ENCODE data around the gene RFX4. TPM values are rescaled to one million over a fixed set of nuclear protein-coding genes. Genes with fewer than 3 reads are reported as not detected.

RFX4 gene
- total RNA-seq, 1 experiment from 2014 or later: not detected

DNA sequence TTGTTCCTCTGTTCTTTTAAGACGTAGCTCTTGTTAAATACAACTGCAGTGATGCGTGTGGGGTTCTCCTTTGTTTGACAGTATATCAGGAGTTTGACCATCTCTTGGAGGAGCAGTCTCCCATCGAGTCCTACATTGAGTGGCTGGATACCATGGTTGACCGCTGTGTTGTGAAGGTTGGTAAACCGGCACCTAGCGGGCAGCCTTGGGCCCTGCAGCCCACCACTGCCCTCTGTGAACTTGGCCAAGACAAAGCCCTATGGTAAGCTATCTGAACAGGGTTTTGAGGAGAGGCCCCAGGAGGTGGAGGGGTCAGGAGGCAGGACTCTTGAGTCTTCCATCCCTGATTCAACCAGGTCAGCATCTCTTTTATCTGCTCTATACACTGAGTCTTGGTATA lies 137.1 kb downstream of the RFX4 start:
- TF ChIP-seq CTCF (IDR thresholded peaks at IDR 0.05 in 2 of 3, conservative IDR thresholded peaks at IDR 0.05 in 1 of 3; ENCODE audit: borderline replicate concordance in 1 of 3, insufficient read depth in 1 of 3, low read depth in 2 of 3, low read length in 2 of 3) (no peak), CBX3 (IDR thresholded peaks at IDR 0.05; ENCODE audit: low read depth) (no peak), POLR2A (IDR thresholded peaks at IDR 0.05; ENCODE audit: borderline replicate concordance, extremely low read depth, insufficient read depth, insufficient read length) (no peak), EGR1 (IDR thresholded peaks at IDR 0.05; ENCODE audit: low read depth) (no peak), SRF (IDR thresholded peaks at IDR 0.05; ENCODE audit: low read depth) (no peak)
- Histone ChIP-seq H3K9me2 (ENCODE audit: insufficient read depth) (no peaks in the 10 kb centered on the region), H3K9me3 (ENCODE audit: control insufficient read depth in 1 of 2, insufficient read depth in 1 of 2, low read depth in 1 of 2, low read length in 2 of 2) (no peaks in the 10 kb centered on the region), H2AFZ (ENCODE audit: low read depth, low read length, poor library complexity, severe bottlenecking) (no peak overlapping the region), H4K20me1 (ENCODE audit: insufficient read depth) (no peaks in the 10 kb centered on the region), H3K9ac (ENCODE audit: low read length) (no peak overlapping the region), H3K27me3 (ENCODE audit: insufficient read depth, low read length) (no peaks in the 10 kb centered on the region), H3K4me3 (replicated peaks in 1 of 2; ENCODE audit: low read depth in 1 of 2, low read length in 2 of 2) (no peak overlapping the region), H3K79me2 (ENCODE audit: insufficient read depth, low read length) (no peaks in the 10 kb centered on the region), H3K27ac (ENCODE audit: low read depth, low read length) (no peak overlapping the region), H3K4me1 (ENCODE audit: control insufficient read depth in 1 of 2, insufficient read depth in 2 of 2, low read length in 2 of 2) (no peaks in the 10 kb centered on the region), H3K4me2 (ENCODE audit: low read length) (no peak overlapping the region), H3K36me3 (ENCODE audit: control insufficient read depth in 1 of 2, insufficient read depth in 2 of 2, low read length in 2 of 2) (no peaks in the 10 kb centered on the region)
- DNase-seq (ENCODE audit: low read depth, low spot score) (no peak), ATAC-seq (no peak)
- CTCF ChIA-PET: no interaction called here
- intact Hi-C loops (cut with micrococcal nuclease): no loop called here
- POLR2A ChIA-PET: no interaction called here
- RAD21 ChIA-PET (ENCODE audit: low non-redundant PET in 1 of 2, low total read pairs in 2 of 2, uncharacterized antibody in 2 of 2, unreplicated experiment in 2 of 2): no interaction called here
- no TSS peak for BruUV-seq (replicated peaks)

GRCh38 chr12:106720696-106721095 lies 137.9 kb downstream of the RFX4 start:
- Histone ChIP-seq H3K9me2 (ENCODE audit: insufficient read depth) (no peaks in the 10 kb centered on the region), H3K27me3 (ENCODE audit: insufficient read depth, low read length) (no peaks in the 10 kb centered on the region), H2AFZ (ENCODE audit: low read depth, low read length, poor library complexity, severe bottlenecking) (no peak overlapping the region), H3K79me2 (ENCODE audit: insufficient read depth, low read length) (no peaks in the 10 kb centered on the region), H3K9me3 (ENCODE audit: control insufficient read depth in 1 of 2, insufficient read depth in 1 of 2, low read depth in 1 of 2, low read length in 2 of 2) (no peaks in the 10 kb centered on the region), H3K36me3 (ENCODE audit: control insufficient read depth in 1 of 2, insufficient read depth in 2 of 2, low read length in 2 of 2) (no peaks in the 10 kb centered on the region), H3K4me3 (replicated peaks in 1 of 2; ENCODE audit: low read depth in 1 of 2, low read length in 2 of 2) (no peak overlapping the region), H3K27ac (ENCODE audit: low read depth, low read length) (no peak overlapping the region), H4K20me1 (ENCODE audit: insufficient read depth) (no peaks in the 10 kb centered on the region), H3K4me1 (ENCODE audit: control insufficient read depth in 1 of 2, insufficient read depth in 2 of 2, low read length in 2 of 2) (no peaks in the 10 kb centered on the region), H3K9ac (ENCODE audit: low read length) (no peak overlapping the region), H3K4me2 (ENCODE audit: low read length) (no peak overlapping the region)
- intact Hi-C loops (cut with micrococcal nuclease): no loop called here
- no peak for ATAC-seq
- RAD21 ChIA-PET (ENCODE audit: low non-redundant PET in 1 of 2, low total read pairs in 2 of 2, uncharacterized antibody in 2 of 2, unreplicated experiment in 2 of 2): no interaction called here
- TF ChIP-seq TCF7L2 (IDR thresholded peaks at IDR 0.05; ENCODE audit: borderline replicate concordance, extremely low read depth, insufficient read depth, insufficient read length) (no peak), ELF1 (IDR thresholded peaks at IDR 0.05; ENCODE audit: borderline replicate concordance, low read depth) (no peak), JUND (IDR thresholded peaks at IDR 0.05) (no peak), CEBPB (IDR thresholded peaks at IDR 0.05; ENCODE audit: low read depth) (no peak)
- POLR2A ChIA-PET: no interaction called here
- CTCF ChIA-PET: no interaction called here
- no TSS peak for BruUV-seq (replicated peaks)
- no peak for DNase-seq (ENCODE audit: low read depth, low spot score)

Measured in HCT116 (cell line).